HCT116 (cell line): Measurements from ENCODE around the gene DNASE2B. TPM values are rescaled to one million over a fixed set of nuclear protein-coding genes. Genes with fewer than 3 reads are reported as not detected.
A peak's percentile ranks its signal among the peaks of the same experiment; 100 is the strongest.

ENCODE experiments used
- ATAC-seq: fragments of 200-7000 bp; cut with Tn5 transposase; 2 replicates; pipeline ENCODE4 v1.9.1; 2020; ENCODE audit warnings: mild to moderate bottlenecking, moderate library complexity
- BruUV-seq: library from RNA; stranded (reverse); fragments of 400-500 nt; replicated peaks from 2 replicates; lab custom pipeline; 2021; lab: Mats Ljungman, UMichigan
- CTCF ChIA-PET: fragments of 300-600 bp; sonication (Branson Sonifier 250); formaldehyde crosslinking; loops from one replicate; lab custom pipeline; 2021; ENCODE audit warnings: antibody characterized with exemption; lab: Charles Lee
- POLR2A ChIA-PET: fragments of 300-600, 350-600 bp; sonication (Branson Sonifier 250); formaldehyde crosslinking; loops from one replicate; lab custom pipeline; 2021; ENCODE audit warnings: antibody characterized with exemption; lab: Charles Lee
- RAD21 ChIA-PET, 2 experiments: fragments of 300-600 bp; sonication (Branson Sonifier 250); formaldehyde crosslinking; loops; one replicate each; lab custom pipeline; 2023; ENCODE audit warnings: low total read pairs in 2 of 2; ENCODE audit not compliant: uncharacterized antibody in 2 of 2, unreplicated experiment in 2 of 2, low non-redundant PET in 1 of 2; lab: Charles Lee
- DNase-seq: peaks from one replicate; pipeline ENCODE4 v3.0.0-alpha.2; 2010; ENCODE audit warnings: low read depth, low spot score
- H2AFZ ChIP-seq: fragments of 200-600 bp; shearing (Covaris generic), sonication (generic); 2 replicates; pipeline ENCODE4 v1.6.1; 2017; ENCODE audit warnings: low read depth, mixed run types, mixed read lengths, antibody characterized with exemption, low read length; ENCODE audit not compliant: poor library complexity, severe bottlenecking
- H3K27ac ChIP-seq: 2 replicates; pipeline ENCODE4 v1.5.1; 2012; ENCODE audit warnings: low read depth, low read length
- H3K27me3 ChIP-seq: fragments of 200-600 bp; sonication (generic); 2 replicates; pipeline ENCODE4 v1.6.1; 2016; ENCODE audit warnings: mixed run types, low read length, mixed read lengths; ENCODE audit not compliant: insufficient read depth
- H3K36me3 ChIP-seq, 2 experiments: fragments of 200-500 bp in 1 of 2; fragments of 200-600 bp in 1 of 2; sonication (Bioruptor generic) in 1 of 2; sonication (generic) in 1 of 2; 2 replicates each; pipeline versions ENCODE4 v1.5.1 to v1.6.1; 2014 to 2016; ENCODE audit warnings: low read length in 2 of 2, inconsistent platforms in 1 of 2, mixed read lengths in 1 of 2, mixed run types in 1 of 2; ENCODE audit not compliant: insufficient read depth in 2 of 2, control insufficient read depth in 1 of 2
- H3K4me1 ChIP-seq, 2 experiments: fragments of 200-600 bp in 1 of 2; sonication (generic) in 1 of 2; 2 replicates each; pipeline versions ENCODE4 v1.5.1 to v1.6.1; 2012 to 2017; ENCODE audit warnings: low read length in 2 of 2, inconsistent platforms in 1 of 2, mild to moderate bottlenecking in 1 of 2, mixed read lengths in 1 of 2, mixed run types in 1 of 2, moderate library complexity in 1 of 2; ENCODE audit not compliant: insufficient read depth in 2 of 2, control insufficient read depth in 1 of 2
- H3K4me2 ChIP-seq: fragments of 200-600 bp; sonication (generic); 2 replicates; pipeline ENCODE4 v1.6.1; 2017; ENCODE audit warnings: mixed run types, low read length, mixed read lengths
- H3K4me3 ChIP-seq, 2 experiments: fragments of 200-600 bp in 1 of 2; sonication (generic) in 1 of 2; replicated peaks in 1 of 2; 2 replicates each; pipeline ENCODE4 v1.5.1; 2011 to 2016; ENCODE audit warnings: low read length in 2 of 2, control low read depth in 1 of 2, low read depth in 1 of 2, mild to moderate bottlenecking in 1 of 2, mixed read lengths in 1 of 2, mixed run types in 1 of 2
- H3K79me2 ChIP-seq: fragments of 200-600 bp; sonication (generic); 2 replicates; pipeline ENCODE4 v1.6.1; 2017; ENCODE audit warnings: mild to moderate bottlenecking, mixed run types, low read length, moderate library complexity, mixed read lengths; ENCODE audit not compliant: insufficient read depth
- H3K9ac ChIP-seq: fragments of 200-600 bp; sonication (generic); 2 replicates; pipeline ENCODE4 v1.6.1; 2016; ENCODE audit warnings: low read length, mixed read lengths
- H3K9me2 ChIP-seq: fragments of 200-600 bp; sonication (generic), shearing (Covaris generic); 2 replicates; pipeline ENCODE4 v1.6.1; 2017; ENCODE audit warnings: mixed run types, mild to moderate bottlenecking, moderate library complexity; ENCODE audit not compliant: insufficient read depth
- H3K9me3 ChIP-seq, 2 experiments: fragments of 200-500 bp in 1 of 2; fragments of 200-600 bp in 1 of 2; sonication (Bioruptor generic) in 1 of 2; sonication (generic) in 1 of 2; 2 replicates each; pipeline ENCODE4 v1.6.1; 2014 to 2017; ENCODE audit warnings: low read length in 2 of 2, mixed read lengths in 2 of 2, inconsistent platforms in 1 of 2, low read depth in 1 of 2, mild to moderate bottlenecking in 1 of 2, mixed run types in 1 of 2, moderate library complexity in 1 of 2; ENCODE audit not compliant: control insufficient read depth in 1 of 2, insufficient read depth in 1 of 2
- H4K20me1 ChIP-seq: fragments of 200-600 bp; sonication (generic), shearing (Covaris generic); 2 replicates; pipeline ENCODE4 v1.6.1; 2017; ENCODE audit warnings: mixed run types, mild to moderate bottlenecking, moderate library complexity; ENCODE audit not compliant: insufficient read depth
- CBX3 ChIP-seq: IDR thresholded peaks from 2 replicates; pipeline ENCODE4 v1.6.1; 2012; ENCODE audit warnings: low read depth
- EZH2 ChIP-seq: fragments of 200-600 bp; sonication (generic); IDR thresholded peaks from 2 replicates; pipeline ENCODE4 v1.6.1; 2017; ENCODE audit warnings: antibody characterized with exemption, mixed run types
- MAX ChIP-seq: IDR thresholded peaks from 2 replicates; pipeline ENCODE4 v1.6.1; 2012
- YY1 ChIP-seq: IDR thresholded peaks from 2 replicates; pipeline ENCODE4 v1.6.1; 2011; ENCODE audit warnings: low read length, low read depth, moderate library complexity, mild to moderate bottlenecking; ENCODE audit not compliant: insufficient replicate concordance; ENCODE audit errors: extremely low read depth
- intact Hi-C: fragments of 100-400 bp; cut with micrococcal nuclease; formaldehyde crosslinking; loops from 2 replicates; pipeline ENCODE4 v1.10.0; 2022
- total RNA-seq: library from RNA; stranded (reverse); gene quantifications from one replicate; pipeline ENCODE4 v1.2.1, GENCODE V29; 2021; ENCODE audit not compliant: unreplicated experiment

Gene DNASE2B
- total RNA-seq, 1 experiment from 2014 or later = 0.42 TPM

- no peak for TF ChIP-seq YY1
These were observed 36.7 kb downstream of the DNASE2B start (continued) for GRCh38 chr1:84434801-84435549.

DNA sequence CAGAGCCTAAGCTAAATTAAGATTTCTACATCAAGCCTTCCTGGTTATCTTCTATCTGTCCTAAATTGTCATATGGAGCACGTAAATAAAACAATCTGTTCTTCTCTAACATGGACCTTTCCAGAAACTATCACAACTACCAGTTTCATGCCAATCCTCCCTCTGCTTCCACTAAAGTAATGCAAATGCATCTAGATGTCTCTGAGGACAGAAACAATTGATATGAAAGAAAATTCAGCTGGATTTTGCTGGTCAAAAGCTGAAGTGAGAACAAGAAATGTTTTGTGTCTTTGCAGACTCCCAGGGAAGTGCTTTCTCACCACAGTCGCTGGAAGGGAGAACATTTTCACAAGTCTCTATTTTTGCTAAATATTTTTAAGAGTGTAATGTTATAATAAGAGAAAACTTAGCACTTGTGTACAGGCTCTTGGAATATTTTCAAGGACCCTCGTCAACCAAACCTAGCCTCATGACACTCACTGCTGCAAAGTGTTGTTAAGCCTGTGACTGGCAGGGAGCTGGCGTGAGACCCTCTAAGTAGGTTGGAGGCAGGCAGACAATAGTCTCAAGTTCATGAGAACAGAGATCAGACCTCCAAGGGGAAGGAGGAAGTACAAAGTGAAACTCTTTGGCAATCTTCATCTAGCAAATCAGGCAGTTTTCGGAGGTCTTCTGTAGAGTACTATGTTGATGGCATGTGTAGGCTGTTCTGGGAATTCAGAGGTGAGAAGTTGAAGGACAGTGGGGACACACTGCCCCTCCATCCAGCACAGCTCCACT lies 38.8 kb downstream of the DNASE2B start:
- no peak overlapping the region for H3K9ac ChIP-seq
- H3K4me2 ChIP-seq = no peak overlapping the region
- no peak for ATAC-seq
- no peak overlapping the region for H3K27ac ChIP-seq
- H3K79me2 ChIP-seq = no peaks in the 10 kb centered on the region
- CTCF ChIA-PET = interaction anchor here (0.6 to 0.7 kb wide), 2 partner anchors 295 to 296 kb away, joined by 3 to 4 read pairs; no protein-coding TSS in a partner anchor
- RAD21 ChIA-PET = no interaction called here
- peaks cover 37 to 59% of the 10 kb centered on the region in 2 experiments for H3K4me1 ChIP-seq
- no peaks in the 10 kb centered on the region for H3K36me3 ChIP-seq
- no peaks in the 10 kb centered on the region for H3K9me2 ChIP-seq
- TF ChIP-seq CBX3 (no peak), MAX (no peak), EZH2 (no peak)
- H3K9me3 ChIP-seq = no peaks in the 10 kb centered on the region
- DNase-seq = no peak
- intact Hi-C loops = no loop called here
- H3K27me3 ChIP-seq = no peaks in the 10 kb centered on the region
- POLR2A ChIA-PET = interaction anchor here (0.9 to 1.2 kb wide), 2 partner anchors 10 to 69 kb away, joined by 3 read pairs; partner anchors contain the start of genes GNG5 and SPATA1
- no peaks in the 10 kb centered on the region for H4K20me1 ChIP-seq
- peak overlapping the region; percentile 60 for H2AFZ ChIP-seq
- no TSS peak for BruUV-seq
- H3K4me3 ChIP-seq = no peak overlapping the region
